HG03280 (cell line): ENCODE measurements around the gene EZR.

Experiments
- ATAC-seq: cut with Tn5 transposase; IDR thresholded peaks from one replicate; pipeline ENCODE4 v1.9.1; 2021; ENCODE audit warnings: mild to moderate bottlenecking, moderate library complexity; ENCODE audit not compliant: unreplicated experiment

The EZR gene

DNA sequence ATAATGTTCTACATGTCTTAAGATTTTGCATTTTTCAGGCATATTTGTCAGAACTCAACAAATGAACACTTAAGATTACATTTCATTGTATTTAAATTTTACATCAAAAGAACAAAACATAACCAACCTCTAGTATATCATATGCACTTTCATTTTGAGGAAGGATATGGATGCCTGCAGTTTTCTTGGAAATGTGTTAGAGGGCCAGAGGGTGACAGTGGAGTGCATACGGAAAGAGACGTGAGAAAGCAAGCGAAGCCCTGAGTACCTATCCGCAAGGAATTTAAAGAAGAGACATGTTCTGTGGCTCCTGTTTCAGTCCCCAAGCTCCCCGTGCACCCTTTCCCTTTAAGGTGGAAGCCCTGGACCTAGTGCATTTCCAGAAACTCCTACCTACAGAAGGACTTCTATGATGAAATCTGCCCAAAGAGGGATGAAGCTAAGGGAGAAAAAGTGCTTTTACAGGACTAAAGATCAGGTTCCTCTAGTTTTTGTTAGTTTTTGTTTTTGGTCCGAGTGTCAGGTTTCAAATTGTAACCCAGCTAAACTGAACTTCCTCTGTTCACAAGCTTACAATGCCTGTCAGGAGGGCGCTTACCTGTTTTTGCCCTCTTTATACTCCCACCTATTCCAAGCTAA, 38.8 kb downstream of the EZR start:
- no peak for ATAC-seq

DNA sequence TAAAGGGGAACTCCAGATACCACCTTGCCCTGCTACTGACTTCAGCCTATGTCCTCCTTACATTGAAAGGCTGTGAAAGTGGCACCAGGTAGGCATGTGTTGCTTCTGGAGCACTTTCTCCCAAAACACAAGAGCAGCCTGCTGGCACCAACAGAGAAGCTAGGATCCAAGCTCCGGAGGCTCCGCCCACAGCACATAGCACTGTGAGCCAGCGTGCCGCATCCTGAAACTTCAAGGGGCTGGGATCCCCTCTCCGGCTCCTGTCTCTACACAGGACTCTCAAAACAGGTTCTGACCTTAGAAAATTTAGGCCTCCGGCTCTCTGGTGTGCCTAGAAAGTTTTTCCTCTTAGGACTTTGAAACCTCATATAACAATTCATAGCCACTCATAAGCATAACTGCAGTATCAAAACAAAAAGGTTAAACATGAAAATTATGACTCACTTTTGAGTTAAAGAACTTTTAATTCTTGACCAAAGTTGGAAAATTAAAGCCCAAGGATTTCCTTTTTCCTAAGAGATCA, 41.1 kb downstream of the EZR start:
- ATAC-seq: no peak

DNA sequence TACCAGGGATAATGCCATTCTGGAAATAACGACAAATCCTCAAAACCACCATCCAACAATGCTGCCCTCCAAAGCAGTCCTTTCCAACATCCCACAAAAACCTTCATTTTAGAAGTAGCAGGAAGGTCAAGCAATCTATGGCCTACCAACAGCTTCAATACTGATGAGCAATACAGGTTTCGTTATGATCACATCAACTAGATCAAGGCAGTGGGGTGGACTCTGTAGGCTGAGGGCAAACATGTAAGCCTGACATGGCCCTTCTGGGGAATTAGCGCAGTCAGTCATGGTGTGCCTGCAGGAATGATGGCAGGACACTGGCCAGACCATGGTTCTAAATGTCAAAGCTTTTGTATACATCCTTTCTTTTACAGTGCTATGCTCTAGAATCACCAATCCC, 41.7 kb downstream of the EZR start:
- ATAC-seq: no peak

DNA sequence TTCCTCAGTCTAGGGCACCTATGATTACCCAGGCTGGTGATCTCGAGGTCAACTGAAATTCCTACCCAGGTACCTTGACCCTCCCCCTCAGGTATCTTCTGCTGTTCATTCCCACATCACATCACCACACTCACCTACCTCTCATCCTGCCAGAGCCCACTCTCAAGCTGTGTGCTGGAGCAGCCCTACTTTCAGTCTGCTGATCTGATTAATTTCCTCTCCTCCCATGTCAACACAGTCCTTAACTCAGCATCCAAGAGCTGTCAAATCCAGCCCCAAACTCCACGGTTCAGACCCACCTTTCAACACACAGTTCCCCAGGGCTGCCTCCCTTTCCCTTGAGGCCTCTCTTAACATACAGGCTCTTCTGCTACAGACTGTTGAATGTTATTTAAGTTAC, 42.4 kb downstream of the EZR start:
- no peak for ATAC-seq

DNA sequence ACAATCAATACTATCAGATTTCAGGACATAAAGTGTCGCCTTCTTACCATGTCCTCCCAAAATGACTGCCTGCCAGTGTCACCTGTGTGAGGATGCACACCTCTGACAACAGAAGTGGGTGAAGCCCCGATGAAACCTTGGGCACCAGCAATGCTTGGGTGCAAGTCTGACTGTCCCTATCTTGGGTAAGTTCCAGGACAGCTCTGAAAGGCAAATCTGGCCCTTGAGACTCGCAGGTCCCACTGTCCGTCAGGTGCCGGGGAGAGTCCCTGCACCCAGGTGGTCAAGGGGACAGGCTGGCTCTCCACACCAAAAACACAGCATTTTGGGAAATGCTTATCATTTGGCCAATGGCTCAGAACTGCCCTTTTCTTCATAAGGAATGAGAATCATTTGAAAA, 43.3 kb downstream of the EZR start:
- no peak for ATAC-seq

DNA sequence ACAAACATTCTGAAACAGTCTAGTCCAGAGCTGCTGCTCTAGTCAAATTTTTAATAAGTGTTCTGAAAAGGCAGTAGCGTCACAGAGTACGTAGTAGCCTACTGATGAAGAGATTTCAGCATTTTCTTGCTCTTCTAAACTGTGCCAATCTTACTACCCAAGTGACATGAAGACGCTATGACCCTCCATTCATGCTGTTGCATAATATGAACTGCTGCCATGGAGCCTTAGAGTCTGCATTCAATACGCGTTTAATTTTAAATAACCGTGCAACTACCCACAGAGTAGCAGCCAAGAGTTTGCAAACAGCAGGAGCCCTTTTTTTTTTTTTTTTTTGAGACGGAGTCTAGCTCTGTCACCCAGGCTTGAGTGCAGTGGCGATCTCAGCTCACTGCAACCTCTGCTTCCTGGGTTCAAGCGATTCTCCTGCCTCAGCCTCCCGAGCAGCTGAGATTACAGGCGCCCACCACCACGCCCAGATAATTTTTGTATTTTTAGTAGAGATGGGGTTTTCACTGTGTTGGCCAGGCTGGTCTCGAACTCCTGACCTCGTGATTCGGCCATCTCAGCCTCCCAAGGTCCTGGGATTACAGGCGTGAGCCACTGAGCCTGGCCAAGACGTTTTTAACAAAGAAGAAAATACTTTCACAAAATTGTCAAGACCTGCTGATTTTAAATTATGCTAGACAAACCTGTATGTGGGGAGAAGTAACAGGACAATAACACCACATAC, 44.3 kb downstream of the EZR start:
- ATAC-seq: no peak

DNA sequence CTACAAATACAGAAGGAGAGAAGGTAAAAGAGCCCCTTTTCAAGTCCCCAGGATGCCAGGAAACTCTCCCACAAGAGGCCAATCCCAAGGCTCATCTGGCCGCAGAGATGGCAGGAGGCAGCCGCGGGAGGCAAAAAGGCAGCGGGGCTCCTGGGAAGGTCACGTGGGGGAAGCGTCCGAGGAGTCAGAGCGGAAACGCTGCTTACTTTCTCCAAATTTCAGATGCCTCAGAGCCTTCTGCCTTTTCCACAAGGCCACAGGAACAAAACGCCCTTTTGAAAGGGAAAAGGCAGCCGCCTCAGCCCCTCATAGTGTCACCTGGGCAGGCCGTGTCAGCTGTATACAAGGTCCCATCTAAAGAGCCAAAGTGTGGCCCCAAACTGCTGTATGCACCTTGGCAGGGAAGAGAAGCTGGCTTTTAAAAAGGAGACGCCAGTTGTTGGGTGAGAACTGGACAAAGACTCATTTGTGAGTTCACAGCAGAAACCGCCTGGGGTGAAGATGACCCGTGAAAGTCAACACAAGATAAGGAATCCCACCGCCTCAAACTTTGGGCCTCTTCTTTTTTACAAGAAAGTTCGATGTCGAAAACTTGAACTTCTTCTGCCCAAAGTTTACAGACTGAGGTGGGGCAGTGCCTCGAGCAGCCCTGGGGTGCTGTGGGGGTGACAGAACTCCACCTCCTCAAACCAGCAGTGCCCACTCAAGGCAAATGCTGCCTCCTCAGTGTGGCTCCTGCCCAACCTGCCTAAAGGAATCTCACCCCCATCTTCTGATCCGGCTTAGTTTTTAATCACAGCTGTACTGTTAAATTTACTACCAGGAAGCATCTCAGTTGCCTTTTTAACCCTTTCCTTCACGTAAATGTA, 45.4 kb downstream of the EZR start:
- no peak for ATAC-seq

DNA sequence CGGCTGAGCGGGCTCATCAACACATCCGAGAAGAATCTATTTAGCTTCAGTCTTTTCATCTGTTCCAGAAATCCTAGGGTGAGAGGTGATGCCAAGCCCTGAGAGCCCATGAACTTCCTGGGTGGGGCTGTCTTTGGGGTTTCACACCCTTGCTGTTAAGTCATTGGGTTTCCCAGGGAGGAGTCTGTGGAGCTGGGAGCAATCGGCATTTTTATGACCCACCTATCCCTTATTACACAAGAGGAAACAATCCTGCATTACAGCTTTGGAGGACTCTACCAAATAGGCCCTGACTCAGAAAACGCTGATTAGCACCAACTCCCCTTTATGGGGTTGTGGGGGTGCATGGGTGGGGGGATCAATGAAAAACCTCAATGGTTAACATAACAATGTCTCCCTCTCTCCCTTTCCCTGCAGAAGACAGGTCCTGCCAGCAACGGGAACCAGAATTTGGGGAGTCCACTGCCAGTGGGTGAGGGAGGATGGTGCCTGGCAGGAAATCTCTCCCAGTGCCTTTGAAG, 46.3 kb downstream of the EZR start:
- no peak for ATAC-seq

DNA sequence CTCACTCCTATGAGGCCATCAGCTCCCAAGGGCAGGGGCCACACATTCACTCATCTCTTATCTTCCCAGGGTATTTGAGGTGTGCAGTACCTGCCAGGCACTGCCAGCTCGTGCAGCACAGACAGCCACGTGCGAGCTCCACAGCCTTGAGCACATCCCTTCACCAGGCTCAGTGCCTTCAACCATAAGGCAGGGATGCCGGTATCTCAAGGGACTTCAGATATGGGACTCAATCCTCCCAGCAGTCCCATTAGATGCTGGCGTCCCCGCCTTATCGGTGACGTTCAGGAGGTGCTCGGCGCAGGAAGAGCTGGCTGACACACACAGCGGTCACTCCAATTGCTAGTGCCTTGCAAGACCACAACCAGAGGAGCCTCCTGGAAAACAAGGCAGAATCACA, 47.0 kb downstream of the EZR start:
- no peak for ATAC-seq

DNA sequence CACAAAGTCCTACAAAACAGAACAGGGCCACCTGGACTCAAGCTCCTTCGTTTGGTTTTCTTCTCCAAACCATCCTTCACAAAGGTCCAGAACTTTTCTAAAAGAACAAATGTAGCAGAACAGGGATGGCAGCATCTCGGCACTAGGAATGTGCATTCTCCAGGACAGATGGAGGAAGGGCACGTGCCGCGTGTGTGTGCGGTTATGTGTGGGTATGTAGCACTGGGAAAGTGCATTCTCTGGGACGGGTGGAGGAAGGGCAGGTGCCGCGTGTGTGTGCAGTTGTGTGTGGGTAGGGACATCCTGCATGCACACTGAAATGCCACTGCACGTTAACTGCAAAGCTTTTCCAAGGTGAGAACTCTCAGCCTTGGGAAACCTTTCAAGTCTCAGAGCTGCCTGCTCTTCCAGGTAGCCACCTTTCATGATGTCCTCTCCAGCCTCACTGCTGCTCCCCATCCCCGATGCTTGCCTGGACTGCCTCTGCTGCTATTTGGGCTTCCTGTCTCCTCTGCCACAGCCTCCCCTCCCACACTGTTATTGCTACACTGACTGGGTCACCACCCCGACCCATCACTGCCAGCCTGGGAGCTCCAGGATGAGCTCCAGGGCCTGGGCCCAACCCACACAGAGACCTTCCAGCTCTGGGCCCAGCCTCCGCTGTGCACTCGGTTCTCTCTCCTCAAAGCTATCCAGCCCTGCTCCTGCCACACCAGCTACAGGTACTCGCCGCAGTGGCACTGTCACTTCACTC, 47.6 kb downstream of the EZR start:
- no peak for ATAC-seq

DNA sequence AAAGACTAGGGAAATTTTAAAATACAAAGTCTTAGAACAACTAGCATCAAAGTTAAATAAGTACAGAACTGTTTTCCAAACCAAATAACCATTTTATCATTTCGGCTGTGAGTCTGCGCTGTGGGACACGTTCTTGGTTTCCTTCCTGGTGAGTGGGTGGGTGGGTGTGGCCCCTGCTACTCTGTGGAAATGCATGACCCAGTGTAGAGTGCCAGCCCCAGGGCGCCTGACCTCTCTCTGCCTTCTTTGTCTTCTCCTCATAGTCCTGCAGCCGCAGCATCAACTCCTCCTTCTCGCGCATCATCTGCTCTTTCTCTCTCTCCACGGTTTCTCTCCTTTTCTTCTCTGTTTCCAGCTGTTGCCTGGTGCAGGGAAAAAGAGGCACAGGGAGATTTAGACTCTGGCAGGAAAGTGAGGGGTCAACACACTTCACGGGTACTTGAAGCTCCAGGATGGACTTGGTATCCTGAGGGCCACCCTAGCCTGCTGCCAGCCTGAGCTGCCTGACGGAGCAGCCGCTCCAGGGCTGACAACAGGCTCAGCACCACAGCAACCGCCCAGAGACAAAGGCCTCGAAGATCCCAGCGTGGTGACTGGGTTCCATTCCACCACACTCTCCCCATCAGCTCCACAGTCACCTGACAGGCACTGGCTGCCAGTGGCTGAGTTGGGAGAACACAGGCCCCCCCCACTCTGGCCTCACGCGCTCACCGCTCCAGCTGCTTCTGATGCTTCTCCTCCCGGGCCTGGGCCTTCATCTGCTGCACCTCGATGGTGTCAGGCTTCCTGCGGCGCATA, 48.4 kb downstream of the EZR start:
- ATAC-seq: no peak

DNA sequence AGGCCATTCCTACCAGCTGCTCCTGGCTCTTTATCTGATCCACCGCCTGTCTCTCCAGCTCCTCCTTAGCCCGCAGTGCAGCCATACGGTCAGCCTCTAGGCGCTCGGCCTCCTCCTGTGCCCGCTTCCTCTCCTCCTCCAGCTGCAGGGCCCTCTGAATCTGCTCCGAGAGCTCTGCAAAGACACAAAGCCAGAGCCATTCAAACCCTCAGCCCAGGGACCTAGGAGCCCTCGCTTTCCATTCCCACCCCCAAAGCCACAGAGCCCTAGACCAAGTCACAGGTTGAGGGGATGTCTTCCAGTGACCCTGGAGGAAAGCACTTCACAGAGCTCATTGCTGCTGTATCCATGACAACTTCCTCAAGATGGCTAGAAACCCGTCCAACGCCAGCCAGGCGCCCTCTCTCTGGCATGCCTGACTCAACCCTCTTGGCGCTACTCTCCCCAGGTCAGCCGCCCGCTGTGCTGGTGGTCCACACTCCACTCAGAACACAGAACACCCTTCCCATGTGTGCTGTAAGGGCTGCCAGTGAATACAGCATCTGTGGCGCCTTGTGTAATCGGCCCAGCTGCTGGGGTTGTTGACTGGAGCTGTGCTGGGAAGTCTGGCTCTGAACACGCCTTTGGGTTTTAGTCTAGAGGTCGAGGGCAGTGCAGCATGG, 49.3 kb downstream of the EZR start:
- ATAC-seq: no peak

DNA sequence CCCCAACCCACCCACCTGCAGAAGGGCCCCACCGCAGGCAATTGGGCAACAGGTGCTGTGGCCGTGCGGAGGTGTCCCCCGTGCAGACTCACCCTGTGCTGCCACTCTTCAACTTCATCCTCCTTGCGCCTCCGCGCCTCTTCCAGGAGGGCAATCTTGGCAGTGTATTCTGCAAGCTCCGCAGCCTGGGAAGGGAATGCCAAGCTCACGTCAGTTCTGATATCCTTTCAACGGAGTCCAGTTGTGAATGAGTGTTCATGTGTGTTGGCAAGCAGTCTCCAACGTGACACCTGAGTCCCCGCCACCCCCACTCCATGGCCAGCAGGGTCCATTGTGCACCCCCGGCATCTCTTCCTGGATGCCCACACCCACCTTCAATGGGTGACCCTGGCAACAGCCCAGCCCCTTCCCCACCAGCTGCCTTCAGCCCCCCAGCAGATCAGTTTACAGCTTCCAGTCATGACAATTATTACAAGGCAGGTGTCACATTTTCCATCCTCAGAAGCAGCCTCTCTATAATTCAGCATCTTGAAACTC, 49.9 kb downstream of the EZR start:
- ATAC-seq: no peak

DNA sequence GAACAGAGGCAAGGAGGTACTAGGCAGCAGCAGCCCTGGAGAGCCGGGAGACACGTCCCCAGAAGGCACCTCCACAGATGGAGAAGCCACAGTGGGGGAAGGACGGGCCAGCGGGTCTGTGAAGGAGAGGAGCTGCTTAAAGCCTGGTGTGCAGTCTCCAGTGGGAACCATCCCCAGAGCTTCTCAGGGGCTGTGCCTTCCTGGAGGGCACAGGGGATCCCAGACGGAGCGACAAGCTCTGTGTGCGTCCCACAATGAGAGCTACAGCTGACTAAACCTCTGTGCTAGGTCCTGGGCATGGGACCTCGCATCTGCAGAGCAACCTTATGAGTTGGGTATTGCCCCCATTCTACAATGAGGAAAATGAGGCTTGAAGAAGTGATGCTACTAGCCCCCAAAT, 50.7 kb downstream of the EZR start:
- ATAC-seq: no peak

DNA sequence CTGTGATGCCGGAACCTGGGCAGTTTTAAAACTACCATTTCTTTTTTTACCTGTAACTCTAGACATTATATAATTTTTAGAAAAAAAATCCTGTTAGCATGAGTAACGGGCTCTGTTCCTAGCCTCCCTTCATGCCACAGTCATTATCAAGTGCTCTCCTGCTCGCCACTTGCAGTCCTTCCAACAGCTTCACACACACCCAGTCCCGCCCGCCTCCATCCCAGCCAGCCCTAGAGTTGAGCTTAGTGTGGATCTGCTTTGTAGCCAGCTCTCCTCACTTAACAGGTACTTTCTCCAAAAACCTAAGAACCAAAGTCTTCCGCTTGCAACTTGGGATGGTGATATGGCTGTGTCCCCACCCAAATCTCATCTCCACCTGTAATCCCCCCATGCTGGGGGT, 51.5 kb downstream of the EZR start:
- ATAC-seq: no peak

DNA sequence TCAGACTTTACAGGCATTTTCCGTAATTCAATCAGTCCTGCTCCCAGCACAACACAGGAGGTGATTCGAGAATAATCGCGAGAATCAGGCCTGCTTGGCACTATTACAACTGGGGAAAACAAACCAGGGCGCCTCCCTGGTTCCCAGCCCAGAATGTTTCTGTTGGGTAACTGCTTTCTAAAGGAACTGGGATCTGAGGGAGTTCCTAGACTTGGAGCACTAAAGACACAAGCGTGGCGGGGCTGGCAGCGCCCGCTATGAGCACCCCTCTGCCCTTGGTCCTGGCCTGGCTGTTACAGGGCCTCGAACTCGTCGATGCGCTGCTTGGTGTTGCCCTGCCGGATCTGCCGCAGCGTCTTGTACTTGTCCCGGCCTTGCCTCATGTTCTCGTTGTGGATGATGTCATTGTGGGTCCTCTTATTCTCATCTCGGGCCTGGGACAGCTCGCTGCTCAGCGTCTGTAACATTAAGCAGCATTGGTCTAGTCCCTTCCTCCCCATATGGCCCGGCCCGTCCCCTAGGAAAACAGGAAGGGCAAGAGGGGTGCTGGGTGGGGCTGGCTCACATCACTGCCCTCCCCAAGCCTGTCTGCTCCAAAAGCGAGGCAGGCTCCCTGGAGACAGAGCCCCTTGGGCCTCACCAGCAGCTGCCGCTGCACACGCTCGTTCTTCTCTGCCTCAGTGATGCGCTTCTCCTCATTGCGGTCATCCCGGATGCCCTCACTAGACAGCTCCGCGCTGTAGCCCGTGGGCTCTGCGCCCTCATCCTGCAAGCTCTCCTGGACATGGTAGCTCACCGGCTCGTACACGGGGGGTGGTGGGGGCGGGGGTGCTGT, 52.3 kb downstream of the EZR start:
- no peak for ATAC-seq

DNA sequence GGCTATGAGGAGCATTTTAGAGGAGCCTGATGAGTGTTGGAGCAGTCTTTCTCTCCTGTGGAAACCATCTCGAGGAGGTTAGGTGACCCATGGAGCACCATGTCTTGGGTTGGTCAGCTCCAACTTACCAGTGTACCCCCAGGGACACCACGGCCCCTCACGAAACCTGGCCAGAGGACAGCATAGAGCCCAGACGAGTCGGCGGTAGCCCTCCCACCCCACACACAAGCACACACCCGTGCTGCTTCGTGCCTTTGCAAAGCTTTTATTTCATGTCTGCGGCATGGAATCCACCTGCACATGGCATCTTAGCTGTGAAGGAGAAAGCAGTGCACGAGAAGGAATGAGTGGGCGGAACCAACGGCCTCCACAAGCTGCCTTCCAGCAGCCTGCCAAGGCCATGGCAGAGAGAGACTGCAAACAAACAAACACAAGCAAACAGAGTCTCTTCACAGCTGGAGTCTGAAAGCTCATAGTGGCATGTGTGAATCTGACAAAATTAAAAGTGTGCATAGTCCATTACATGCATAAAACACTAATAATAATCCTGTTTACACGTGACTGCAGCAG, 53.6 kb downstream of the EZR start:
- ATAC-seq: no peak

DNA sequence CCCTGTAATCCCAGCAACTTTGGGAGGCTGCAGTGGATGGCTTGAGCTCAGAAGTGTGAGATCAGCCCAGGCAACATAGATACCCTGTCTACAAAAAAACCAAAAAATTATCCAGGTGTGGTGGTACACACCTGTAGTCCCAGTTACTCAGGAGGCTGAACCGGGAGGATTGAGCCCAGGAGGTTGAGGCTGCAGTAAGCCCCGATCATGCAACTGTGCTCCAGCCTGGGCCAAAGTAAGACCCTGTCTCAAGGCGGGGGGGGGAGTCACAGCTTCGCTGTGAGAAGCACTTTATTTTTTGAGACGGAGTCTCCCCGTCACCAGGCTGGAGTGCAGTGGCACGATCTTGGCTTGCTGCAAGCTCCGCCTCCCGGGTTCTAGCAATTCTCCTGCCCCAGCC, 54.2 kb downstream of the EZR start:
- no peak for ATAC-seq
